ENCODE data around the gene ZNF791.
A peak's percentile ranks its signal among the peaks of the same experiment; 100 is the strongest.
"Not testable (repeated sequence)": the region's sequence is repeated elsewhere in the genome, so short reads cannot be mapped to it uniquely, and the experiment has no call there.

The ZNF791 gene

GRCh38 chr19:12607631-12608030, 3.1 kb upstream of the ZNF791 start:
- Histone ChIP-seq H3K36me3 (ENCODE audit: insufficient read depth, low read length) (peaks cover 31% of the 10 kb centered on the region), H2AFZ (ENCODE audit: low read depth, low read length) (no peak overlapping the region), H3K4me1 (ENCODE audit: insufficient read depth, low read length) (peaks cover 6% of the 10 kb centered on the region), H3K9me3 (ENCODE audit: low read length) (no peaks in the 10 kb centered on the region), H3K27me3 (ENCODE audit: insufficient read depth, low read length) (no peaks in the 10 kb centered on the region), H3K4me3 (ENCODE audit: low read length) (no peak overlapping the region)

DNA sequence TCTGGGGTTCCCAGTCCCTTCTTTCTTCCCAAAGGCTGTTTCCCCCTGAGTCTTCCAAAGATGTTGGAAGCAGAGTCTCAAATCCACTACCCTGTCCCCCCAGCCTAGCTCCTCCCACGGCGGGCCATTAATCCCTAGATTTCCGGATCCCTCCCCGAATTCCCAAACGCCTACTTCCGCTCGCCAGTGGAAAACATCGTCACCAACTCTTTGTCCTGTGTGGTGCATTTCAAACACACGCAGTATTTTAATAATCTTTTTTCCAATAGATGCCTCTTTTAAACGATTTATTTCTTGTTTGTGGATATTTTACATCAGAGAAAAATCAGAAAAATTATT, 610 bp downstream of the ZNF791 start:
- H3K36me3 ChIP-seq (ENCODE audit: insufficient read depth, low read length), result peaks cover 39% of the 10 kb centered on the region
- H3K9me3 ChIP-seq (ENCODE audit: low read length), result peaks cover 7% of the 10 kb centered on the region
- no peaks in the 10 kb centered on the region for H3K27me3 ChIP-seq (ENCODE audit: insufficient read depth, low read length)

DNA sequence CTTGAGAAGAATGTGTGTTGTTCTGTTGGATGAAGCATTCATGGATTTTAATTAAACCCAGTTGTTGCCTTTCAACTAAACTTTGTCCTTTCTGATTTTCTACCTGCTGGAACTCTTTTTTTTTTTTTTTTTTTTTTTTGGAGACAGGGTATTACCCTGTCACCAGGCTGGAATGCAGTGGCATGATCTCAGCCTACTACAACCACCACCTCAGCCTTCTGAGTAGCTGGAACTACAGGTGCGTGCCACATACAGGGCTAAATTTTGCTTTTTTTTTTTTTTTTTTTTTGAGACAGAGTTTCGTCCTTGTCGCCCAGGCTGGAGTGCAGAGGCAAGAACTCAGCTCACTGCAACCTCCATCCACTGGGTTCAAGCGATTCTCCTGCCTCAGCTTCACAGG, 6.9 kb downstream of the ZNF791 start:
- Histone ChIP-seq H3K4me3 (ENCODE audit: low read length) (no peak overlapping the region), H3K36me3 (ENCODE audit: insufficient read depth, low read length) (peaks cover 32% of the 10 kb centered on the region)

More for the DNA sequence above, 610 bp downstream of the ZNF791 start:
- Histone ChIP-seq H3K4me3 (ENCODE audit: low read length) (peak overlapping the region; percentile 72), H3K4me1 (ENCODE audit: insufficient read depth, low read length) (peaks cover 6% of the 10 kb centered on the region), H2AFZ (ENCODE audit: low read depth, low read length) (peak overlapping the region; percentile 10)

GRCh38 chr19:12621253-12622024, 10.7 kb downstream of the ZNF791 start:
- H3K9me3 ChIP-seq (ENCODE audit: low read length), result peaks cover 34% of the 10 kb centered on the region
- not testable (repeated sequence) for H3K4me1 ChIP-seq (ENCODE audit: insufficient read depth, low read length); H2AFZ ChIP-seq (ENCODE audit: low read depth, low read length); H3K27me3 ChIP-seq (ENCODE audit: insufficient read depth, low read length); H3K4me3 ChIP-seq (ENCODE audit: low read length)
- peaks cover 31% of the 10 kb centered on the region for H3K36me3 ChIP-seq (ENCODE audit: insufficient read depth, low read length)

More for the DNA sequence above, 6.9 kb downstream of the ZNF791 start:
- H2AFZ ChIP-seq (ENCODE audit: low read depth, low read length), result no peak overlapping the region
- H3K9me3 ChIP-seq (ENCODE audit: low read length), result peaks cover 23% of the 10 kb centered on the region
- no peaks in the 10 kb centered on the region for H3K4me1 ChIP-seq (ENCODE audit: insufficient read depth, low read length)
- H3K27me3 ChIP-seq (ENCODE audit: insufficient read depth, low read length), result no peaks in the 10 kb centered on the region

DNA sequence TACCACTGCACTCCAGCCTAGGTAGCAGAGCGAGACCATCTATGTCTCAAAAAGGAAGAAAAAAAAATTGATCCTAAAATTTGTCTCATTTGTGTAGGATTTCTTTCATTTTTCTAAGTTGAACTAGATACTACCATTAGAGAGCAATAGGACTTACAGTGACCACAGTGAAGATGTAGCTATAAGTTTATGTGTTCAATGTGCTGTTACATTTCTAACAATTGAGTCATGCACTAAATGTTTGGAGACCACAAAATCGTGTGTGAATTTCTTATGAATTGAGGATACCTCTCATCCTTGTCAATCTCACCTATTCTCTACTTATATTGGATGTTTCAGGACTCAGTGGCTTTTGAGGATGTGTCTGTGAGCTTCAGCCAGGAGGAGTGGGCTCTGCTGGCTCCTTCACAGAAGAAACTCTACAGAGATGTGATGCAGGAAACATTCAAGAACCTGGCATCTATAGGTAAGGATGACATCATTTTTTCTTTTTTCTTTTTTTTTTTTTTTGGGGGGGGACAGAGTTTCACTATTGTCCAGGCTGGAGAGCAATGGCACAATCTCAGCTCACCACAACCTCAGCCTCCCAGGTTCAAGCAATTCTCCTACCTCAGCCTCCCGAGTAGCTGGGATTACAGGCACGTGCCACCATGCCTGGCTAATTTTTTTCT, 12.8 kb downstream of the ZNF791 start:
- Histone ChIP-seq H2AFZ (ENCODE audit: low read depth, low read length) (no peak overlapping the region), H3K4me3 (ENCODE audit: low read length) (no peak overlapping the region), H3K4me1 (ENCODE audit: insufficient read depth, low read length) (no peaks in the 10 kb centered on the region), H3K9me3 (ENCODE audit: low read length) (peaks cover 45% of the 10 kb centered on the region), H3K36me3 (ENCODE audit: insufficient read depth, low read length) (peaks cover 41% of the 10 kb centered on the region), H3K27me3 (ENCODE audit: insufficient read depth, low read length) (no peaks in the 10 kb centered on the region)

DNA sequence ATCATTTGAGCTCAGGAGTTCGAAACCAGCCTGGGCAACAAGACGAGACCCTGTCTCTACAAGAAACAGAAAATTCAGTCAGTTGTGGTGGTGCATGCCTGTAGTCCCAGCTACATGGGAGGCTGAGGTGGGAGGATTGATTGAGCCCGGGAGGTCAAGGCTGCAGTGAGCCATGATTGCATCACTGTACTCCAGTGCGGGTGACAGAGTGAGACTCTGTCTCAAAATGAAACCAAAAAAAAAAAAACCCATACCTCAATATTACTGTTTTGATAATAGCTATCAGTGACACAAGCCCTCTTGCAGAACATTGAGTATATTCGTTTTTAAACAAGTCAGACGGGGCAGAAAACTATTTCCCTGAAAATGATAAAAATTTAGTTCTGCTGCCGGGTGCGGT, 16.2 kb downstream of the ZNF791 start:
- no peaks in the 10 kb centered on the region for H3K4me1 ChIP-seq (ENCODE audit: insufficient read depth, low read length)
- H3K4me3 ChIP-seq (ENCODE audit: low read length), result no peak overlapping the region
- peaks cover 63% of the 10 kb centered on the region for H3K9me3 ChIP-seq (ENCODE audit: low read length)
- peaks cover 62% of the 10 kb centered on the region for H3K36me3 ChIP-seq (ENCODE audit: insufficient read depth, low read length)
- no peaks in the 10 kb centered on the region for H3K27me3 ChIP-seq (ENCODE audit: insufficient read depth, low read length)
- no peak overlapping the region for H2AFZ ChIP-seq (ENCODE audit: low read depth, low read length)

GRCh38 chr19:12628040-12629022, 17.6 kb downstream of the ZNF791 start:
- H3K9me3 ChIP-seq (ENCODE audit: low read length), result peaks cover 58% of the 10 kb centered on the region
- H3K27me3 ChIP-seq (ENCODE audit: insufficient read depth, low read length), result no peaks in the 10 kb centered on the region
- H3K4me3 ChIP-seq (ENCODE audit: low read length), result no peak overlapping the region
- peaks cover 60% of the 10 kb centered on the region for H3K36me3 ChIP-seq (ENCODE audit: insufficient read depth, low read length)
- no peaks in the 10 kb centered on the region for H3K4me1 ChIP-seq (ENCODE audit: insufficient read depth, low read length)
- no peak overlapping the region for H2AFZ ChIP-seq (ENCODE audit: low read depth, low read length)

- no peak overlapping the region for H3K4me3 ChIP-seq (ENCODE audit: low read length)
- H3K4me1 ChIP-seq (ENCODE audit: insufficient read depth, low read length), result no peaks in the 10 kb centered on the region
- H3K36me3 ChIP-seq (ENCODE audit: insufficient read depth, low read length), result peaks cover 53% of the 10 kb centered on the region
- no peaks in the 10 kb centered on the region for H3K27me3 ChIP-seq (ENCODE audit: insufficient read depth, low read length)
- peaks cover 55% of the 10 kb centered on the region for H3K9me3 ChIP-seq (ENCODE audit: low read length)
- H2AFZ ChIP-seq (ENCODE audit: low read depth, low read length), result no peak overlapping the region
These were observed 18.5 kb downstream of the ZNF791 start for GRCh38 chr19:12629215-12629614.

DNA sequence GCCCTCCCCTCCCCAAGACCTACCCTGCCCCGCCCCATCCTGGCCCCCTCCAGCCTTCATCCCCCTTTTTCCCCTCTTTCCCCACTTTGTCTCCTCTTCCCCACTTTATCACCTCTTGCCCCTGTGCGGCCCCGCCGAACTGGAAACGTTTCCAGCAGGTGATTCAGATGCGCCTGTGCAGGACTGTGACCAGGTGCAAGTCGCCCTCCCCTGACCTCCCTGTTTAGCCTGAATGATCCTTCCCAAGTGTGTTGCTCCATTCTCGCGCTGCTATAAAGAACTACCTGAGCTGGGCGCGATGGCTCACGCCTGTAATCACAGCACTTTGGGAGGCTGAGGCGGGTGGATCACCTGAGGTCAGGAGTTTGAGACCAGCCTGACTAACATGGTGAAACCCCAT, 25.9 kb downstream of the ZNF791 start:
- Histone ChIP-seq H2AFZ (ENCODE audit: low read depth, low read length) (no peak overlapping the region), H3K9me3 (ENCODE audit: low read length) (peaks cover 9% of the 10 kb centered on the region), H3K27me3 (ENCODE audit: insufficient read depth, low read length) (no peaks in the 10 kb centered on the region), H3K4me3 (ENCODE audit: low read length) (no peak overlapping the region), H3K36me3 (ENCODE audit: insufficient read depth, low read length) (no peaks in the 10 kb centered on the region), H3K4me1 (ENCODE audit: insufficient read depth, low read length) (no peaks in the 10 kb centered on the region)

- no peaks in the 10 kb centered on the region for H3K36me3 ChIP-seq (ENCODE audit: insufficient read depth, low read length)
- no peak overlapping the region for H2AFZ ChIP-seq (ENCODE audit: low read depth, low read length)
- H3K9me3 ChIP-seq (ENCODE audit: low read length), result peaks cover 15% of the 10 kb centered on the region
- H3K4me3 ChIP-seq (ENCODE audit: low read length), result no peak overlapping the region
- H3K27me3 ChIP-seq (ENCODE audit: insufficient read depth, low read length), result no peaks in the 10 kb centered on the region
- no peaks in the 10 kb centered on the region for H3K4me1 ChIP-seq (ENCODE audit: insufficient read depth, low read length)
These were observed 28.0 kb downstream of the ZNF791 start for GRCh38 chr19:12638611-12639182.

DNA sequence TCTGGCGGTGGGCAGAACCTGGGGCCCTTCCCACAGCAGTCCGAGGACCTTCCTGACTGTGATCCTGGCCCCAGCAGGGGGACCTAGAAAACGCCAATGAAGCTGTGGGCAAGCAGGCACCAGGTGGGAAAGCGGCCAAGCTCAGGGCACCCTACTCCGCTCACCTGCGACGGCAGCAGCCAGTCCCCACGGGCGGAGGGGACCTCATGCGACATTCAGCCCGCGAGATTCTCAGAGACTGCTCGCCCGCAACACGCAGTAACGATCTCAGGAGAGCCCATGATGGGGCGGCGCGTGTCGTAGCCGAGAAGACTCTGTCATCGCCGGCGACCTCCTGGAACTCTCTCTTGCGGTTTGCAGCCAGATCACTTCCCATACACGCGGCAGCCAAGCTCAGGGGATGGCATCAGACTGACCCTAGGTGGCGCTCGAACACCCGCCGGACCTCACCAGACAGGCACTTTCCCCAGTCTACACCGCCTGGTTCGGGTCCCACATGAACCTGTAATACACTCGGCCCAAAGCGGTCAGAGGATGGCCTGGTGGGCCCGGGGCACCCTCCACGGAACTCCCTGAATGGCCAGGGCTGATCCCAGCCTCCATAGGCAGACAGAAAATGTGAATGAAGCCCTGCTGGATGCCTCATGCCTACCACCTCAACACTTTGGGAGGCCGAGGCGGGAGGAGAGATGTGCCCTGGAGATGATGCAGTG, 29.3 kb downstream of the ZNF791 start:
- Histone ChIP-seq H3K9me3 (ENCODE audit: low read length) (peaks cover 15% of the 10 kb centered on the region), H3K36me3 (ENCODE audit: insufficient read depth, low read length) (no peaks in the 10 kb centered on the region), H2AFZ (ENCODE audit: low read depth, low read length) (no peak overlapping the region), H3K27me3 (ENCODE audit: insufficient read depth, low read length) (no peaks in the 10 kb centered on the region), H3K4me3 (ENCODE audit: low read length) (no peak overlapping the region), H3K4me1 (ENCODE audit: insufficient read depth, low read length) (no peaks in the 10 kb centered on the region)

DNA sequence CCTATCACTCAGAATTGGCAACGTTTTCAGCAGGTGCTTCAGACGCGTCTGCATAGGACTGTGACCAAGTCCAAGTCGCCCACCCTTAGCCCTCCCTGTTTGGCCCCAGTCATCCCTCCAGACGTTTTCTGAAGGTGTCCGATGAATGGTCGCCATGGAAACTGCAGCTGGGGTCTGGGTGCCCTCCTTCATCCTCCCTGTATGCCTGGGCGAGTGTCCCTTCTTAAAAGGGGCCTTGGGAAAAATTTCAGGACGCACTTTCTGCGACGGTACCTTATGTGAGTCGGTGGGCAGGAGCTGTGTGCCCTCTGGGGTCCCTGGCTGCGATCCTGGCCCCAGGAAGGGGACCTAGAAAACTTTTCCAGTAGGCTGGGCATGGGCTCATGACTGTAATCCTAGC, 30.7 kb downstream of the ZNF791 start:
- Histone ChIP-seq H3K9me3 (ENCODE audit: low read length) (peaks cover 15% of the 10 kb centered on the region), H3K4me1 (ENCODE audit: insufficient read depth, low read length) (no peaks in the 10 kb centered on the region), H3K4me3 (ENCODE audit: low read length) (no peak overlapping the region), H3K27me3 (ENCODE audit: insufficient read depth, low read length) (no peaks in the 10 kb centered on the region), H3K36me3 (ENCODE audit: insufficient read depth, low read length) (peaks cover 3% of the 10 kb centered on the region), H2AFZ (ENCODE audit: low read depth, low read length) (no peak overlapping the region)
